ENCODE data around the gene UNG.

Gene UNG

DNA sequence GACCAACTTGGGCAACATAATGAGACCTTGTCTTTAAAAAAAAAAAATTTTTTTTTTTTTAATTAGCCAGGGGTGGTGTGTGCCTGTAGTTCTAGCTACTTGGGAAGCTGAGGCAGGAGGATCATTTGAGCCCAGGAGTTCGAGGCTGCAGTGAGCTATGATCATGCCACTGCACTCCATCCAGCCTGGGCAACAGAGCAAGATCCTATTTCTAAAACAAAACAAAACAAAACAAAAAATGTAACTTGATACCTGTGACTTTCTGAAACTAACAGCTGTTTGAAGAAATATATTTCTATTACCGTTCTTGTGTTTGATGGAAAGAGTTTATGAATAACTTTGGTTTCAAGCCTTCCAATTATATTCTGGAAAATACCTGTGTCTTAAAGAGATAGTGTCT lies 17.2 kb downstream of the UNG start:
- TF ChIP-seq CTCF (IDR thresholded peaks at IDR 0.05; ENCODE audit: low read depth, low read length) = no peak
- no peak overlapping the region for H3K4me3 ChIP-seq (ENCODE audit: low read depth, low read length)

DNA sequence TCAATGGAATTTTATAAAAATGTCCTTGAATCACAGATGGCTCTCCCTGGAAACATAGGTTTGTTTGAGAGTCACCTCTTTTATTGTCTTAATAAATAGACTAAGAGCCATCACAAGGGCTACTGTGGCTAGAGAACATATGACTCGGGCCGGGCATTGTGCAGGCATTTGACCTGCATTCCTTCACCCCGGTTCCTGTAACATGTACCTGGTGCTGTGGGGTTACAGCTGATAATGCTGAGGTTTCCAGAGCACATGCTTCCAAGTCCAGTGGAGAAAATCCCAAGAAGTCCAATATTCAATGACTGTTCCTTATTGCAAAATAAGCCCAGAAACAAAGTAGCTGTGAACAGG lies 18.0 kb downstream of the UNG start:
- H3K4me3 ChIP-seq (ENCODE audit: low read depth, low read length) = no peak overlapping the region
- no peak for TF ChIP-seq CTCF (IDR thresholded peaks at IDR 0.05; ENCODE audit: low read depth, low read length)

- H3K4me3 ChIP-seq (ENCODE audit: low read depth, low read length) = no peak within 1 kb of the TSS
- no peak for TF ChIP-seq CTCF (IDR thresholded peaks at IDR 0.05; ENCODE audit: low read depth, low read length)
Measured at GRCh38 chr12:109115758-109116610, 18.6 kb downstream of the UNG start, which contains the start of gene ACACB. TSS of gene ACACB (plus strand) at chr12:109116587. CDS start at chr12:109139406, 22,819 bp downstream.

GRCh38 chr12:109116611-109116949 lies 19.2 kb downstream of the UNG start:
- H3K4me3 ChIP-seq (ENCODE audit: low read depth, low read length) = no peak overlapping the region
- TF ChIP-seq CTCF (IDR thresholded peaks at IDR 0.05; ENCODE audit: low read depth, low read length) = no peak

DNA sequence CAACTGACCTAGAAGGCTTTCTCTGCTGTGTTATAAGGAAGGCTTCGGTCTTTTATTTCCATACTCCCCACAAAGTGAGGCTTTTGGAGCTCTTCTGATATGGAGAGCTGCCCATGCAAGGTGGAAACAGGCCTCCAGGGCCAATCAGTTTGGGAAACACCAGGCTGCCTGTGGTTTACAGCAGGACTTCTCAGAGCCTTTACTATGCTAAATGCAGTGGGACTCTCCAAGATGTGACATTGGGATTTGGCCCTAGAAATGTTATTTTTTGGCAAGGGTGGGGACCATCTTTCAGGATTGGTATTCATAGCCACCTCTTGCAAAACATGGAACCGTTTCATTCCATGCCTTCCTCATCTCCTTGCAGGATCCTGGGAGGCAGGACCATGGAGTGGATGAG lies 22.7 kb downstream of the UNG start:
- TF ChIP-seq CTCF (IDR thresholded peaks at IDR 0.05; ENCODE audit: low read depth, low read length) = no peak
- H3K4me3 ChIP-seq (ENCODE audit: low read depth, low read length) = no peak overlapping the region

- no peak overlapping the region for H3K4me3 ChIP-seq (ENCODE audit: low read depth, low read length)
- TF ChIP-seq CTCF (IDR thresholded peaks at IDR 0.05; ENCODE audit: low read depth, low read length) = no peak
Measured at GRCh38 chr12:109120557-109120956, 23.2 kb downstream of the UNG start.

DNA sequence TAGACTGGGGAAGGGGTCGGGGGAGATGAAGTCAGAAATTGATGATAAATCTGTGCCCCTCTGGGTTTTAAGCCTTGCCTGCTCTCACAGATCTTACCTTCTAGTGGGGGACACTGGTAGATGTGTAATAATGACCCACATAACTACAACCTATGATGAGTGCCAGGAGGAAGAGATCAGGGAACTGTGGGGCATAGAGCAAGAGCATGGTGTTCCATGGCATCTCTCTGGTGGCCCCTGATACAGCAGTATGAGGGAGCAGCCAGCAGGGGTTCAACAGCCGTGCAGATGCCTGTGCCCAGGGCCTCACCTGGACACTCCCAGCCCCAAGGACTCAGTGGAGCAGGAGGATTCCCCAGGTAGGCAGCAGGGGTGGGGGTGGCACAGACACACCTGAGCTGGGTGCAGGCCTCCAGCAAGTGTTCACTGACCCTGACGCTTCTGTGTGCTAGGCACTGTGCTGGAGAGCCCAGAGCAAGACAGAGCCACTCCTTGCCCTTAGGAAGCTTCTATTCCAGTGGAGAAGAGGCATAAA lies 24.0 kb downstream of the UNG start:
- TF ChIP-seq CTCF (IDR thresholded peaks at IDR 0.05; ENCODE audit: low read depth, low read length) = no peak

More for the DNA sequence above, 24.0 kb downstream of the UNG start:
- no peak overlapping the region for H3K4me3 ChIP-seq (ENCODE audit: low read depth, low read length)
